CD4-positive, CD25-positive, alpha-beta regulatory T cell (primary cell): ENCODE data around the gene AGAP1. TPM values are rescaled to one million over a fixed set of nuclear protein-coding genes. Genes with fewer than 3 reads are reported as not detected.

Source experiments
- ATAC-seq, 2 donors: fragments of 150-1000 bp; cut with Tn5 transposase; one replicate each; pipeline ENCODE4 v1.10.0; 2021; ENCODE audit warnings: low read depth in 2 of 2, moderate number of reproducible peaks in 2 of 2, moderate library complexity in 1 of 2
- DNase-seq, 3 donors: peaks; one replicate each; pipeline versions ENCODE4 v3.0.0 to v3.0.0-alpha.2; 2012 to 2022; ENCODE audit warnings: mixed read lengths in 1 of 3
- H3K27ac ChIP-seq: one replicate; pipeline ENCODE4 v1.7.0; 2013; ENCODE audit warnings: mild to moderate bottlenecking, low read length; ENCODE audit not compliant: insufficient read depth, poor library complexity, severe bottlenecking
- H3K27me3 ChIP-seq: one replicate; pipeline ENCODE4 v1.7.0; 2013; ENCODE audit warnings: low read length; ENCODE audit not compliant: control insufficient read depth, insufficient read depth
- H3K36me3 ChIP-seq: one replicate; pipeline ENCODE4 v1.7.0; 2013; ENCODE audit warnings: mild to moderate bottlenecking, low read length, moderate library complexity; ENCODE audit not compliant: control insufficient read depth, insufficient read depth
- H3K4me1 ChIP-seq: 2 replicates; pipeline ENCODE4 v1.7.0; 2013; ENCODE audit warnings: mild to moderate bottlenecking, low read length; ENCODE audit not compliant: insufficient read depth, control insufficient read depth, poor library complexity, severe bottlenecking
- H3K4me3 ChIP-seq: one replicate; pipeline ENCODE4 v1.7.0; 2013; ENCODE audit warnings: low read depth, mild to moderate bottlenecking, low read length, moderate library complexity
- H3K9me3 ChIP-seq, 2 experiments: 1 replicate in 1 of 2; 2 replicates in 1 of 2; pipeline ENCODE4 v1.7.0; 2013; ENCODE audit warnings: low read length in 2 of 2, mild to moderate bottlenecking in 1 of 2, moderate library complexity in 1 of 2; ENCODE audit not compliant: control insufficient read depth in 2 of 2
- H3K27ac Mint-ChIP-seq, 3 donors: one replicate each; pipeline ENCODE4 v1.8.0; 2020 to 2022; ENCODE audit warnings: mild to moderate bottlenecking in 3 of 3, mixed read lengths in 3 of 3, moderate library complexity in 2 of 3
- H3K27me3 Mint-ChIP-seq: one replicate; pipeline ENCODE4 v1.8.0; 2022; ENCODE audit warnings: mild to moderate bottlenecking, mixed read lengths
- H3K36me3 Mint-ChIP-seq: one replicate; pipeline ENCODE4 v1.8.0; 2020; ENCODE audit warnings: mixed read lengths
- H3K4me1 Mint-ChIP-seq, 4 donors: one replicate each; pipeline ENCODE4 v1.8.0; 2020 to 2022; ENCODE audit warnings: mixed read lengths in 4 of 4, mild to moderate bottlenecking in 1 of 4
- H3K4me3 Mint-ChIP-seq, 4 donors: one replicate each; pipeline ENCODE4 v1.8.0; 2020 to 2022; ENCODE audit warnings: mild to moderate bottlenecking in 4 of 4, mixed read lengths in 4 of 4, moderate library complexity in 3 of 4
- H3K9me3 Mint-ChIP-seq, 7 donors: one replicate each; pipeline ENCODE4 v1.8.0; 2020 to 2022; ENCODE audit warnings: mixed read lengths in 7 of 7, mild to moderate bottlenecking in 3 of 7, moderate library complexity in 2 of 7
- polyA plus RNA-seq, 4 donors: library from polyadenylated mRNA; unstranded; fragments of 300-500 nt; fragmentation: Illumina TruSeq; gene quantifications; one replicate each; pipeline ENCODE4 v1.2.3, GENCODE V29; 2021
- total RNA-seq: library from RNA; stranded (reverse); gene quantifications from one replicate; pipeline ENCODE4 v1.2.3, GENCODE V29; 2022

Gene AGAP1
- total and polyA plus RNA-seq, 5 donors from 2014 or later, result 0.99 TPM; not detected in 4

GRCh38 chr2:235864733-235865515 is 371.1 kb downstream of the AGAP1 start:
- H3K27me3 Mint-ChIP-seq, result no peaks in the 10 kb centered on the region
- no peak overlapping the region for H3K27ac ChIP-seq
- no peaks in the 10 kb centered on the region for H3K27me3 ChIP-seq
- no peaks in the 10 kb centered on the region for H3K4me1 Mint-ChIP-seq
- peaks cover 0 to 2% (median 0%) of the 10 kb centered on the region in 7 donors for H3K9me3 Mint-ChIP-seq
- H3K36me3 ChIP-seq, result no peaks in the 10 kb centered on the region
- no peaks in the 10 kb centered on the region for H3K36me3 Mint-ChIP-seq
- no peak for ATAC-seq
- no peak overlapping the region for H3K4me3 Mint-ChIP-seq
- DNase-seq, result no peak
- no peaks in the 10 kb centered on the region for H3K4me1 ChIP-seq
- H3K9me3 ChIP-seq, result no peaks in the 10 kb centered on the region
- H3K4me3 ChIP-seq, result no peak overlapping the region
- no peak overlapping the region for H3K27ac Mint-ChIP-seq

- no peak overlapping the region for H3K27ac ChIP-seq
- DNase-seq (no peak), ATAC-seq (no peak)
- H3K4me3 Mint-ChIP-seq, result no peak overlapping the region
- H3K4me3 ChIP-seq, result no peak overlapping the region
- H3K9me3 Mint-ChIP-seq, result peaks cover 0 to 4% (median 0%) of the 10 kb centered on the region in 7 donors
- no peaks in the 10 kb centered on the region for H3K36me3 Mint-ChIP-seq
- H3K4me1 Mint-ChIP-seq, result no peaks in the 10 kb centered on the region
- no peak overlapping the region for H3K27ac Mint-ChIP-seq
- H3K4me1 ChIP-seq, result no peaks in the 10 kb centered on the region
- H3K27me3 Mint-ChIP-seq, result no peaks in the 10 kb centered on the region
- no peaks in the 10 kb centered on the region for H3K27me3 ChIP-seq
- H3K36me3 ChIP-seq, result no peaks in the 10 kb centered on the region
- H3K9me3 ChIP-seq, result no peaks in the 10 kb centered on the region
Observed at GRCh38 chr2:235866373-235866772, 372.5 kb downstream of the AGAP1 start.

- Mint-ChIP-seq H3K27ac (no peak overlapping the region), H3K9me3 (peaks cover 0 to 4% (median 0%) of the 10 kb centered on the region in 7 donors), H3K4me1 (no peaks in the 10 kb centered on the region), H3K4me3 (no peak overlapping the region), H3K27me3 (no peaks in the 10 kb centered on the region), H3K36me3 (no peaks in the 10 kb centered on the region)
- Histone ChIP-seq H3K36me3 (no peaks in the 10 kb centered on the region), H3K4me3 (no peak overlapping the region), H3K4me1 (no peaks in the 10 kb centered on the region), H3K27ac (no peak overlapping the region), H3K9me3 (no peaks in the 10 kb centered on the region), H3K27me3 (no peaks in the 10 kb centered on the region)
- ATAC-seq (no peak), DNase-seq (no peak)
Observed at GRCh38 chr2:235868224-235868623, 374.4 kb downstream of the AGAP1 start.

- H3K36me3 Mint-ChIP-seq, result no peaks in the 10 kb centered on the region
- peaks cover 0 to 4% (median 0%) of the 10 kb centered on the region in 7 donors for H3K9me3 Mint-ChIP-seq
- Histone ChIP-seq H3K4me3 (no peak overlapping the region), H3K27me3 (no peaks in the 10 kb centered on the region), H3K9me3 (no peaks in the 10 kb centered on the region), H3K27ac (no peak overlapping the region), H3K36me3 (no peaks in the 10 kb centered on the region), H3K4me1 (no peaks in the 10 kb centered on the region)
- H3K4me1 Mint-ChIP-seq, result no peaks in the 10 kb centered on the region
- H3K27ac Mint-ChIP-seq, result no peak overlapping the region
- DNase-seq, result no peak
- H3K4me3 Mint-ChIP-seq, result no peak overlapping the region
- H3K27me3 Mint-ChIP-seq, result no peaks in the 10 kb centered on the region
- no peak for ATAC-seq
Observed at GRCh38 chr2:235868645-235869044, 374.8 kb downstream of the AGAP1 start.

- Mint-ChIP-seq H3K9me3 (peaks cover 0 to 4% (median 0%) of the 10 kb centered on the region in 7 donors), H3K27me3 (peaks cover 4% of the 10 kb centered on the region), H3K4me1 (no peaks in the 10 kb centered on the region), H3K27ac (no peak overlapping the region), H3K4me3 (no peak overlapping the region), H3K36me3 (no peaks in the 10 kb centered on the region)
- ATAC-seq, result no peak
- Histone ChIP-seq H3K4me1 (no peaks in the 10 kb centered on the region), H3K27me3 (no peaks in the 10 kb centered on the region), H3K9me3 (no peaks in the 10 kb centered on the region), H3K27ac (no peak overlapping the region), H3K4me3 (no peak overlapping the region), H3K36me3 (no peaks in the 10 kb centered on the region)
- no peak for DNase-seq
Observed at GRCh38 chr2:235870515-235870914, 376.7 kb downstream of the AGAP1 start.

GRCh38 chr2:235876099-235876679 is 382.3 kb downstream of the AGAP1 start:
- peaks cover 0 to 2% (median 0%) of the 10 kb centered on the region in 4 donors for H3K4me1 Mint-ChIP-seq
- Histone ChIP-seq H3K9me3 (no peaks in the 10 kb centered on the region), H3K27ac (no peak overlapping the region), H3K36me3 (no peaks in the 10 kb centered on the region), H3K27me3 (no peaks in the 10 kb centered on the region), H3K4me3 (no peak overlapping the region), H3K4me1 (no peaks in the 10 kb centered on the region)
- H3K4me3 Mint-ChIP-seq, result no peak overlapping the region
- DNase-seq (no peak), ATAC-seq (no peak)
- peaks cover 0 to 3% (median 0%) of the 10 kb centered on the region in 7 donors for H3K9me3 Mint-ChIP-seq
- H3K27me3 Mint-ChIP-seq, result peaks cover 4% of the 10 kb centered on the region
- H3K36me3 Mint-ChIP-seq, result no peaks in the 10 kb centered on the region
- H3K27ac Mint-ChIP-seq, result no peak overlapping the region

GRCh38 chr2:235877275-235877802 is 383.5 kb downstream of the AGAP1 start:
- no peaks in the 10 kb centered on the region for H3K4me1 ChIP-seq
- no peaks in the 10 kb centered on the region for H3K36me3 Mint-ChIP-seq
- no peaks in the 10 kb centered on the region for H3K36me3 ChIP-seq
- no peak overlapping the region for H3K27ac Mint-ChIP-seq
- no peak overlapping the region for H3K4me3 ChIP-seq
- peaks cover 4% of the 10 kb centered on the region for H3K27me3 Mint-ChIP-seq
- H3K9me3 Mint-ChIP-seq, result peaks cover 0 to 2% (median 0%) of the 10 kb centered on the region in 7 donors
- H3K27me3 ChIP-seq, result no peaks in the 10 kb centered on the region
- no peak overlapping the region for H3K27ac ChIP-seq
- no peaks in the 10 kb centered on the region for H3K9me3 ChIP-seq
- ATAC-seq (no peak), DNase-seq (no peak)
- no peak overlapping the region for H3K4me3 Mint-ChIP-seq
- H3K4me1 Mint-ChIP-seq, result peaks cover 0 to 3% (median 0%) of the 10 kb centered on the region in 4 donors
